Measurements from ENCODE around the gene HECTD2.

DNA sequence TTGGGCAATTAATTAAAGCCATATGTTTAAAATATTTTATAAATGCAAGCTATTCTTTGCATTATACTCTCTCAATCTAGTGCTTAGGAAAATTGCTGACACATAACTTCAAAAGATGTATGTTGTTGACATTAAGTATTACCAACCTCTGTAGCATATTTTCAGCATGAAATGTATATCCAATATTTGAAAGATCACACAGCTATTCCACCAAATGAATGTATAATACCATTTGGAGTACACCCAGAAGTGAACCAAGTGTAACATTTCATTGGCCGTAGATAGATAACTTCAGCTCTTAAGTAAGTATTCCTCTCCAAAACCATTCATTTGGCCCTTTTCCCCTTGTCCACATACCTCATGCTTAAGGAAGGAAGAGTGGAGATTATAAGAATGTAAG lies 104.6 kb downstream of the HECTD2 start:
- TF ChIP-seq, protein P1, sequence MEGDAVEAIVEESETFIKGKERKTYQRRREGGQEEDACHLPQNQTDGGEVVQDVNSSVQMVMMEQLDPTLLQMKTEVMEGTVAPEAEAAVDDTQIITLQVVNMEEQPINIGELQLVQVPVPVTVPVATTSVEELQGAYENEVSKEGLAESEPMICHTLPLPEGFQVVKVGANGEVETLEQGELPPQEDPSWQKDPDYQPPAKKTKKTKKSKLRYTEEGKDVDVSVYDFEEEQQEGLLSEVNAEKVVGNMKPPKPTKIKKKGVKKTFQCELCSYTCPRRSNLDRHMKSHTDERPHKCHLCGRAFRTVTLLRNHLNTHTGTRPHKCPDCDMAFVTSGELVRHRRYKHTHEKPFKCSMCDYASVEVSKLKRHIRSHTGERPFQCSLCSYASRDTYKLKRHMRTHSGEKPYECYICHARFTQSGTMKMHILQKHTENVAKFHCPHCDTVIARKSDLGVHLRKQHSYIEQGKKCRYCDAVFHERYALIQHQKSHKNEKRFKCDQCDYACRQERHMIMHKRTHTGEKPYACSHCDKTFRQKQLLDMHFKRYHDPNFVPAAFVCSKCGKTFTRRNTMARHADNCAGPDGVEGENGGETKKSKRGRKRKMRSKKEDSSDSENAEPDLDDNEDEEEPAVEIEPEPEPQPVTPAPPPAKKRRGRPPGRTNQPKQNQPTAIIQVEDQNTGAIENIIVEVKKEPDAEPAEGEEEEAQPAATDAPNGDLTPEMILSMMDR (conservative IDR thresholded peaks at IDR 0.05; ENCODE audit: low read depth, low read length): no peak
- TF ChIP-seq EZH2 (IDR thresholded peaks at IDR 0.05; ENCODE audit: borderline replicate concordance, low read depth, low read length, poor library complexity, severe bottlenecking): no peak

All from A673 (cell line).